GM21360 (cell line): ENCODE measurements around the gene TNIK.

Source experiments
- ATAC-seq: cut with Tn5 transposase; IDR thresholded peaks from one replicate; pipeline ENCODE4 v1.9.1; 2021; ENCODE audit warnings: mild to moderate bottlenecking, moderate library complexity; ENCODE audit not compliant: unreplicated experiment

TNIK gene

GRCh38 chr3:171346019-171346418 lies 114.2 kb downstream of the TNIK start:
- no peak for ATAC-seq

DNA sequence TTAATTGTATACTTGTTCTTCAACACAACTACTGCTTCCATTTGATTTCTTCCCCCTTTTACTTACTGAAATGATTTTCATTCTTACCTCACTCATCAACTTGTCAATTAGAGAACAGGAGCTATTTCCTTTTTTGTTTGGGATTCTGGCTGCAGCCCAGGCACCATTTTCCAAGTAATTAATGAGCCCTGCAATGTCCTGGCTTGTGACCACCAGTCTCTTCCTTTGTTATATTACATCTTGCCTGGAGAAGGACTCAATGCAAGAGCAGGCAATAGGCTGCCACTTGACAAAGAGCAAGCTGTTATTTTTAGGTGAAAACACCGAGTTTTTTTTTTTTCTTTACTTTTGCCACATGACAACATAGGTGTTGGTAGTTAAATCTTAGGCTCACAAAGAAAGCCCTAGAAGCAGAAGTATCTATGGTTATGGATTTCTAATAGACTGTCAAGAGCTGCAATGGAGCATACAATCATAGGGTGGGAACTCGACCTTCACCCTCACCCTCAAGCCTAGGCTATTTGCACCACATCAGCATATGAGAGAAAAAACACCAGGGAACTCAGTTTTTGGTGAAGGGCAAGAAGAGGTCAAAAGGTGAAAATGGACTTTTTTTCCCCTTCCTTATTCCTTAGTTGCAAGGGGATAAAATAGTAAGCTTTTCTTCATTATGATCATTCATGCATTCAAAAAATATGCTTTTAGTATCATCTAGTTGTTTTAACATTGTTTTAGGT lies 114.9 kb downstream of the TNIK start:
- no peak for ATAC-seq

DNA sequence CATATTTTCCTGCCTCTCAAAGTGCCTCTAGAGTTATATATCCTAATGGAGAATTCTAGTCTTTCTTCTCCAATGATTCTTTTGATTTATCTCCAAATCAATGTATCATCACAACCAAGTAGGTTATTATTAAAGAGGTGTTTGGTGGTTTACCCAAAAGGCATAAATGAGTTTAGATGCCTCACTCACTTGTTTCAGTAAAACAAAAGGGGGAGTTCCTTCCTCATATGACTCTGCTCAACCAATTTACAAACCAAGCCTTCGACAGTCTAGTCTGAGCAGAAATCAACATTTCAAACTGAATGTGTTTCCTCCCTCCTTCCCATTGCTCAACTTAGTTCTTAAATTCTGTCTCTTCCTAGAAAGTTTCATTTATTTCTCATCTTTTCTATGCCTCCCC lies 116.5 kb downstream of the TNIK start:
- no peak for ATAC-seq

- no peak for ATAC-seq
These were observed 117.3 kb downstream of the TNIK start for GRCh38 chr3:171342783-171343420.

DNA sequence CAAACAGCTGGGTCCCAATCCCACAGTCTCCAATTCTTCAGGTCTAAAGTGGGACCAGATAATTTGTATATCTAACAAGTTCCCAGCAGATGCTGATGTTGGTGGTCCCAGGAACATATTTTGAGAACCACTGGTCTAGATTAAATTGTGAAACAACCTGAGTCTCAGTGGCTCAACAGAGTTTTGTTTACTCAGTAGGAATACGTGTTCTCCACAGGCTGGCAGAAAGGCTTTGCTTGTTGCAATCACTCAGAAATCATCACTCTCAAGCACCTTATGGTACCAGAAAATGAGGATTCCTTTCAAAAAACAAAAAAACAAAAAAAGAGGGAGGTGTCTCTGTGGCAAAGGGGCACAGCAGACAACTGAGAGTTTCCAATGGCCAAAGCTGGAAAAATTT lies 118.0 kb downstream of the TNIK start:
- ATAC-seq: no peak

- ATAC-seq: no peak
These were observed 119.8 kb downstream of the TNIK start for GRCh38 chr3:171340434-171340833.

DNA sequence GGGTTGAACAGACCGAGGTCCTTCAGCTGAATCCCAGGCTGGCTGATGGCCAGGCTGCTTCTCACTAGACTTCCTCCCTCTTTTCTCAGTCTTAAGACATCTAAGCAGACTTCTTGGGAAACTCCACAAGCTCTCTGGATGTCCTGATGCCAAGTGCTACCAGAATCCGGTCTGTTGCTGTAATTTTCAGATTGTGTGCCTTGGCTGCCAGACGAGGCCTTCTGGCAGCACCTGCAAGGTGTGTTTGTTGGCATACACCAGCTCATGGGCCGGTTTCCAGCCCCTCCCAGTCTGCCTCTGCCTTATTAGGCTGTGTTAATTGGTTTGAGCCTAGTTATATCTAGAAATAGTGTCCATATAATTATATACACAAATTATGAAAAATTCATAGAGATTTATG lies 120.6 kb downstream of the TNIK start:
- no peak for ATAC-seq

GRCh38 chr3:171336406-171336805 lies 123.8 kb downstream of the TNIK start:
- ATAC-seq: no peak

DNA sequence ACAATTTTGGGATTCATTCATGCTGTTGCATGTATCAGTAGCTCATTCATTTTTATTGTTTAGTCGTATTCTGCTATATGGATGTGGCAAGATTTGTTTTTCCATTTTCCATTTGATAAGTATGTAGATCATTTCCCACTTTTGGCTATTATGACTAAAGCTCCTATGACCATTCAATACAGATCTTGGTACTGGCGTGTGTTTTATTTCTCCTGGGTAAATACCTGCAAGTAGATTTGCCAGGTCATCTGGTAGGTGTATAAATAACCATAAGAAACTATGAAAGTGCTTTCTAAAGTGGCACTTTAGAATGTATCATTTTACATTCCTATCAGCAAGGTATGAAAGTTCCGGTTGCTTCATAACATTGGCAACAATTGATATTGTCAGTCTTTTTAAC lies 124.6 kb downstream of the TNIK start:
- no peak for ATAC-seq

GRCh38 chr3:171334465-171334811 lies 125.8 kb downstream of the TNIK start:
- ATAC-seq: no peak

DNA sequence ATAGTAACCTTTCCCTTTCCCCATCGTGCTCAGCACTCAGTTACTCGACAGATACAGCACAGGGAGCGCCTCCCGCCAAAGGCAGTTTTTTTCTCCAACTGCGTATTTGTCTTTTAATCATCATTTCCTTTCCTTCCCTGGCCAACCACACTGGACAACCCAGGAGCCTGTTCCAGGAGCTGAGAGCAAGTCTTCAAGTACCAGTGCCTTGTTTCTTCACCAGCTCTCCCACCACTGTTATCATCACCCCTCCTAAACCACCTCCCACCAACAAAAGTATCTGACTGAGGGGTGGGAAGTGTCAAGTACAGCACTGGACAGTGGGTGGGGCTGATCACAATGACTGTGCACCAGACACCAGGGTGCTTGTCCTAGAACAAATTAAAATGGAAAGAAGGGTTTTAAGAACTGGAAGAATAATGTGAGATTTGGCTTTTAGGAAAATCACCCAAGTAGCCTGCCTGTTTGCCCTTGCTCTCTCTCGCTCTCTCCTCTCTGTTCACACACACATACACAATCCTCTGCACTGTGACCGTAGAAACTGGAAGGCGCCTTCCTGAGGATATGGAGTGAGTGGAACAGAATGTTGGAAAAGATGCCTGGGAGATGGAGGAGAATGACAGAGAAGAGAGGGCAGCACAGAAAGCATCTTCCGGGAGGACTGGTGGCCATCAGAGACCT lies 126.3 kb downstream of the TNIK start:
- ATAC-seq: no peak

DNA sequence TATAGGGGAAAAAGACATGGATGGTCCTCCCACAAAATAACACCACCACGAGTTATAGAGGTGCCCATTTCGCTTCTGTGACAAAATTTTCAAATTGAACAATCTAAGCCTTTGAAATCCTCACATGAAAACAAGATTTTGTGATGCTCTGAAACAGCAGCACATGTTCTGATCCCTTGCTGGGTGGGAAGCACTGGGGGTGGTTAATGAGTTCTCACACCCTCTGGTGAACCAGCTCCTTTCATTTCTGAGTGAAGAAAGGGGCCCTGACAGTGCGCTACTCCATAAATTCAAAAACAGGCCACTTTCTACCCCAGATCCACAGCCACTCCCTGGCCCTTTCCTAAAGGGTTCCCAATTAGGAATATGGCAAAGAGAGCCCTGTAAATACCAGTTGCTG lies 129.3 kb downstream of the TNIK start:
- ATAC-seq: no peak

- no peak for ATAC-seq
These were observed 130.5 kb downstream of the TNIK start for GRCh38 chr3:171329746-171330145.

DNA sequence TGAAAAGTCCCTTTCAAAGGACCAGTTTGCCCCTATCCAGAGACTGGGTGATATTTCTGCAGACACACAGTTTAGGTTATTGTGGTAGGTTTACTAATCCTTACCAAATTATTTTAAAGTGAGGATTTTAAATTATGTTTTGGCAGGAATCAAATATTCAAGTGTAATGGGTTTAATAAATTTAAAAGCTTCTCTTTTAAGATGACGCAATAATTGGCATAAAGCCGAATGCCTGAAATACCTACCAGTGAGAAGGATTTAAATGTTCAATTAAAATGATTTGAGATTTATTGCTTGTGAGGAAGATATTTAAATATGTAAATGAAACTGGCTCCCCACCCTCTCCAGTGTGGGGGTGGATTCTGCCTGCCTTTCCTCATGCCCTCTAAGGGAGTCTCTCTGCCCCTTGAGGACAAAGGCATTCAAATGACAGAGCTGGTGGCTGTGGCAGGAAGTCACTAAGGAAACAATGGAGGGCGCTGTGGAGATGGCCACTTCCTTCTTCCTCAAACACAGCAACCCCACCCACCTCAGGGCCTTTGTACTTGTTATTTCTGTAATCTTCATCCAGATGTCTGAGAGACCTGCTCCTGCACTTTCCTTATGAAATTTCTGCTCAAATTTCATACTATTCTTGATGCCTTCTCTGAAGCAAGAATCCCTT lies 131.7 kb downstream of the TNIK start:
- ATAC-seq: no peak

- ATAC-seq: no peak
These were observed 132.6 kb downstream of the TNIK start for GRCh38 chr3:171327441-171328174.

DNA sequence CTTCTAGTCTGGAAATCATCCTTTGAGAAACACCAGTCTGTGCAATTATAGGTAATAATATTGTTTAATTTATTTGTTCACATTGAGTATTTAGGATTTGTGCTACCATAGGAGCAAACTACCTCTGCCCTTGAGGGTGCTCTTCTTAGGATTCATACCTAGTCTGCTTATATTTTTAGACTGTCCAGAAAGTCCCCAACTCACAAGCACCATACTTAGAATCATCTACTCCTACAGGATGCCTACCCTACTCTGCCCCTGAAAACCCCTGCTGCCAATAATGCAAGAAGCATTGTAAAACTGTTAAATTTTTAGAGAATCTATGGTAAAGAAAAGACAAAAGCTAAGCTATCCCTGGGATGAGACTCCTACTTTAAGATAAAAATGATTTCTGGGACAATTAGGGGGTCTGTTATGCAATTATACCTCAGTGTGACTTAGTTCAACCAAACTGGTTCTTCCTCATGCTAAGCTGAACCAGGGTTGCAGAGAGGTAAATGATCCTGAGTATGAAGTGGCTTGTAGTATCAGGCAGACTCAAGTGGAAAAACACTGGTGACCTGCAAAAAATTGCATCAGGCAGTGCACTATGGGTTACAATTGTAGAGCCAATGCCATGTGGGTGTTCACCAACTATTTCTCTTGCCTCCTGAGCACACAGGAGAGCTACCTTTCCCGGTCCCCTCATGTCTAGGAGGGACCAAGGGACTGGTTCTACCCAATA lies 133.3 kb downstream of the TNIK start:
- ATAC-seq: no peak

DNA sequence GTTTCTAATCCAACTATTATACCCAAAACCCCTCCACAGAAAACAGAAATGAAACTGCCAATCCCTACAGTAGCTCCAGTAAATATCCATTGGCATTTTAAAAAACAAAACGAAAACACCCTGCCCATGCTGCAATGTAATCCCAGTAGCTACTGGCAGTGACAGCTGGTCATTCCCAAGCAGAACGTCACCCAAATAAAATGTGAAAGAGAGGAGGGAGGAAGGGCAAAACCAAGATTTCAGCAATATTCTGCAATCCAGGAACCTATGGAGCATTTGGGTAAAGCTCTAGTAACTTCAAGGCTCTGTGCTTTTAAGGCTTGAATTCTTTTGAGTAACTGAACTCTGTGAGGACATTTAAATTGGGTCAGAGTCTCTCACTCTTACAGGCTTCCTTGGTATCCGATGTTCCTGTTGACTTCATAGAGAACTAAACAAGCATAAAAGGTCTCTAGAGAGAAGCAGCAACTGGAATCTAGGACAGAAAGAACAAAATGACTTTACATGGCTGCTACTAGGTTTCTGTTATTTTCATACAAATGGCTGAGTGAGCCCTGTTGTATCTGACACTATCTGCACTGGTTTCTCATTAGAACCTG lies 136.2 kb downstream of the TNIK start:
- ATAC-seq: no peak

GRCh38 chr3:171321559-171322360 lies 138.4 kb downstream of the TNIK start:
- no peak for ATAC-seq
